Measurements from ENCODE around the gene KRTAP17-1. TPM values are rescaled to one million over a fixed set of nuclear protein-coding genes. Genes with fewer than 3 reads are reported as not detected.

The KRTAP17-1 gene
- total and polyA plus RNA-seq, 12 donors, result not detected

DNA sequence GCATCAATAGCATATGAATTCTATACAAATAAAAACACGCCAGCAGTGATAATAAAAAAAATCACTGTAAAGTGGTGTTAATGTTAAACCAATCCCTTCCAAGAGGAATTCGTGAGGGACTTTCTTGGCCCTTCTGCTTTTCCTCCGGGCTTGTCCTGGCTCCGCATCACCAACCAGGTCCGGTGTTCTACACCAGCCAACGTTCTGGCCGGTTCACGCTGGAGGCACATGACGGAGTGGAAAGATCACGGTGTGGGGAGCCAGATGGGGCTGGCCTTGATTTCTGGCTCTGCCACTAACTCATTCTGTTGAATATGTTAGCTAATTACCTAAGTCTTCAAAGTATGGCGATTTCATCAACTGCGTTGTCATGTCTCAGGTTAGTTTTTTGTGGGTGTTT is 11.4 kb downstream of the KRTAP17-1 start:
- intact Hi-C loops (cut with DNase I), result loop anchor here in 1 of 10 donors (10.0 kb wide), 1 partner anchor 191 kb away; no protein-coding TSS in a partner anchor
- no peak overlapping the region for H3K4me3 ChIP-seq
- ATAC-seq, result no peak
- H3K4me1 ChIP-seq, result peaks cover 0 to 18% (median 6%) of the 10 kb centered on the region in 9 donors
- peaks cover 0 to 12% (median under 1%) of the 10 kb centered on the region in 7 donors for H3K27me3 ChIP-seq
- H3K27ac ChIP-seq, result no peak overlapping the region
- H3K9me3 ChIP-seq, result peaks cover 0 to 20% (median 0%) of the 10 kb centered on the region in 11 donors
- DNase-seq, result no peak
- WGBS, 2 donors, result 81 to 83% methylated on average over 12 of the region's 12 CpGs
- no peaks in the 10 kb centered on the region for H3K36me3 ChIP-seq
- TF ChIP-seq, protein P1, sequence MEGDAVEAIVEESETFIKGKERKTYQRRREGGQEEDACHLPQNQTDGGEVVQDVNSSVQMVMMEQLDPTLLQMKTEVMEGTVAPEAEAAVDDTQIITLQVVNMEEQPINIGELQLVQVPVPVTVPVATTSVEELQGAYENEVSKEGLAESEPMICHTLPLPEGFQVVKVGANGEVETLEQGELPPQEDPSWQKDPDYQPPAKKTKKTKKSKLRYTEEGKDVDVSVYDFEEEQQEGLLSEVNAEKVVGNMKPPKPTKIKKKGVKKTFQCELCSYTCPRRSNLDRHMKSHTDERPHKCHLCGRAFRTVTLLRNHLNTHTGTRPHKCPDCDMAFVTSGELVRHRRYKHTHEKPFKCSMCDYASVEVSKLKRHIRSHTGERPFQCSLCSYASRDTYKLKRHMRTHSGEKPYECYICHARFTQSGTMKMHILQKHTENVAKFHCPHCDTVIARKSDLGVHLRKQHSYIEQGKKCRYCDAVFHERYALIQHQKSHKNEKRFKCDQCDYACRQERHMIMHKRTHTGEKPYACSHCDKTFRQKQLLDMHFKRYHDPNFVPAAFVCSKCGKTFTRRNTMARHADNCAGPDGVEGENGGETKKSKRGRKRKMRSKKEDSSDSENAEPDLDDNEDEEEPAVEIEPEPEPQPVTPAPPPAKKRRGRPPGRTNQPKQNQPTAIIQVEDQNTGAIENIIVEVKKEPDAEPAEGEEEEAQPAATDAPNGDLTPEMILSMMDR (IDR thresholded peaks at IDR 0.05), result no peak

DNA sequence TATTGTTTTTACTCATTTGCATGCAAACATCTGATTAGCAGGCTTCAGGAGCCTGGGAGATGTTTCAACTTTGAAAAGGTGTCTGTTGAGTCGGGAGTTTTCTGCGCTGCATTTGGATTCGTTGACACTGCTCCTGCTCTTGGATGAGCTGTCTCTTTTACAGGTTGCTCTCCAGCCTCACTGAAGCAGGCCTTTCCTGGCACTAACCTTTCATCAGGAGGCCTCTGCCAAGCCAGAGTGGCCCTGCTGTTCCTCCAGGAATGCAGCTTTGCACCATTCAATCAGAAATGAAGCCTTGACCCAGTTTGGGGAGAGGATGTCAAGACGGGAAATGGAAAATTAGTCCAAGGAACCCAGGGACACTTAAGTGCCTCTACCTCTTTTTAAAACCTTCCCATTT is 12.5 kb downstream of the KRTAP17-1 start:
- 76 to 81% methylated on average over 4 of the region's 4 CpGs for WGBS, 2 donors
- intact Hi-C loops (cut with DNase I), result loop anchor here in 1 of 10 donors (1.0 to 10.0 kb wide), 2 partner anchors 161 to 192 kb away; no protein-coding TSS in a partner anchor
- ATAC-seq, result no peak

DNA sequence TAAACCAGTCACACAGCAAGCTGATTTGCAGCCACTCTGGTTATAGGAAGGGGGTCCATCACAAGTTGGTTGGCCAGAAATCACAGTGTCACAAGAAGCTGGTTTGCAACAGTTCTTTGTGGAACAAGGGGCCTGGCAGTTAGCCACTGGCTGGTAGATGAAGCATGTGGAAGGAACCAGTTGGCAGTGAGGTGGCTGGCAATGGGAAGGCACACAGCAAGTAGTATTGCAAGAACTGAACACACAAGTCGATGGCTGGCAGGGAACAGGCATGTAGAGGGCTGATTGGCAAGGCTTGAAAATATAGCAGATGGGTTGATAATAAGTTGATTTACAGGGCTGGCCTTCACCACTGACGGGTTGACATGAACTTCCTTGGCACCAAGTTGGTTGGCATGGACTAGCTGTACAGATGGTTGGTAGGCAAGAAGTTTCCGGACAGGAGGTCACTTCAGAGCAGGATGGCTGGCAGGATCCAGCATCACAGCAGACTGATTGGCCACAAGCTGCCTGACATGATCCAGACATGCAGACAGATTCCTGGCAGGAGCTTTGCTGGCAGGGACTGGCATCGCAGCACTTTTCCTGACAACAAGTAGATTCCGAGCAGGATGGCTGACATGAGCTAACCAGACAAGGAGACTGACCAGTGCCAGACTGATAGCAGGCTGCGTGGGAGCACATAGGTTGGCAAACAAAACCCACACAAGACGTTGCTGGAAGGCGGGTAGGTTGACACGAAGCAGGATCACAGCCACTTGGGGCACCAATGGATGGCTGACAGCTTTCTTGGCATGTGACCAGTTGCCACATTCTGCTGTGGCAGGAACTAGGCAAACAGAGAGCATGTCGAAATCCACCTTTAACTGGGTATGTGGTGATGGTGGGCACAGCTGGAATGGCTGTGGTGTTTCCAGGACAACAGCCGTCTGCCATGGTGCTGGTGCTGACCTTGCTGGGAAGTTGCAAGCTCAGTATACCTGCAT is 13.3 kb downstream of the KRTAP17-1 start, which contains the start of gene KRTAP29-1:
Gene KRTAP29-1, minus strand, starts transcription at position 936 of the 986 bp plus-strand sequence. Its CDS starts 0 bp downstream, at position 936.
- no peak within 1 kb of the TSS for H3K4me3 ChIP-seq
- H3K9me3 ChIP-seq, result peaks cover 0 to 20% (median 0%) of the 10 kb centered on the region in 11 donors
- H3K4me1 ChIP-seq, result peaks cover 0 to 10% (median 4%) of the 10 kb centered on the region in 9 donors
- no peaks in the 10 kb centered on the region for H3K36me3 ChIP-seq
- peaks cover 0 to 13% (median 0%) of the 10 kb centered on the region in 7 donors for H3K27me3 ChIP-seq
- DNase-seq (peak; percentile 51 to 78), ATAC-seq (peak; percentile 87 to 98 (median 95))
- intact Hi-C loops (cut with DNase I), result loop anchor here in 1 of 10 donors (1.0 to 10.0 kb wide), 2 partner anchors 162 to 193 kb away; no protein-coding TSS in a partner anchor
- peak within 1 kb of the TSS in 3 of 10 donors; percentile 5 to 39 (median 26) for H3K27ac ChIP-seq
- 36 to 41% methylated on average over 11 of the region's 11 CpGs for WGBS, 2 donors
- TF ChIP-seq, protein P1 (IDR thresholded peaks at IDR 0.05), result no peak

More for the DNA sequence above, 12.5 kb downstream of the KRTAP17-1 start:
- Histone ChIP-seq H3K4me3 (no peak overlapping the region), H3K36me3 (no peaks in the 10 kb centered on the region), H3K4me1 (peaks cover 0 to 10% (median 6%) of the 10 kb centered on the region in 9 donors), H3K27ac (peak overlapping the region in 3 of 10 donors; percentile 5 to 39 (median 26)), H3K27me3 (peaks cover 0 to 13% (median 4%) of the 10 kb centered on the region in 7 donors), H3K9me3 (peaks cover 0 to 20% (median 0%) of the 10 kb centered on the region in 11 donors)
- TF ChIP-seq, protein P1 (IDR thresholded peaks at IDR 0.05), result no peak
- no peak for DNase-seq

DNA sequence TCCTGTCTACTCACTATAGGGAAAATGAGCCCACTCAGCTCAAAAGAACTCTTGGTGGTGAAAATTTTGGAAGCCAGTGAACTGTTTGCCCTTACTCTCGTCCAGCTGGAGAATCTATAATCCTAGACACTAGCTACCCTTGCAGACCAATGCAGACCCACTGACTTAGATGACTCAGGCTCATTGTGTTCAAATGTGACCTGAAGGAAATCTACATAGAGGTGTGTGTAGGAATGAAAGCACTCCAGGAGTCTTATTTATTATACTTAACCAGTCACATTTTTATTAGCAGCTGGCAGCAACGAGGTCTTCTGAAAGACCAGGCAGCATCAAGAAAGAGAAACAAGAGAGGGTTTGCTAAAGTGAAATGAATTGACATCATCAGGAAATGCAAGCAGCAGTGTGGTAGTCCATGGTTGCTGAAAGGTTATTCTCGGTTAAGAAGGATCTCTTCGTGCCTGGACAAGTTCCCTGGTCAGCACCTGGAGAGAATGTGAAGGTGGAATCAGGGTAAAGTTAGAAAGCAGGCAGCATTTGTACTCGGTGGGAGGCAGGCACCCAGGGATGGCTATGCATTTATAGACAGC is 14.2 kb downstream of the KRTAP17-1 start:
- intact Hi-C loops (cut with DNase I), result loop anchor here in 1 of 10 donors (10.0 kb wide), 1 partner anchor 194 kb away; no protein-coding TSS in a partner anchor
- Histone ChIP-seq H3K36me3 (no peaks in the 10 kb centered on the region), H3K27ac (no peak overlapping the region), H3K4me3 (no peak overlapping the region), H3K27me3 (peaks cover 0 to 6% (median 0%) of the 10 kb centered on the region in 7 donors), H3K9me3 (peaks cover 0 to 20% (median 0%) of the 10 kb centered on the region in 11 donors), H3K4me1 (peaks cover 0 to 10% (median 4%) of the 10 kb centered on the region in 9 donors)
- DNase-seq (no peak), ATAC-seq (no peak)
- TF ChIP-seq, protein P1 (IDR thresholded peaks at IDR 0.05), result no peak
- 67 to 69% methylated on average over 5 of the region's 5 CpGs for WGBS, 2 donors

All from heart right ventricle (tissue), 16 donors.